ENCODE data around the gene SERTAD2.
A peak's percentile ranks its signal among the peaks of the same experiment; 100 is the strongest.

The SERTAD2 gene

DNA sequence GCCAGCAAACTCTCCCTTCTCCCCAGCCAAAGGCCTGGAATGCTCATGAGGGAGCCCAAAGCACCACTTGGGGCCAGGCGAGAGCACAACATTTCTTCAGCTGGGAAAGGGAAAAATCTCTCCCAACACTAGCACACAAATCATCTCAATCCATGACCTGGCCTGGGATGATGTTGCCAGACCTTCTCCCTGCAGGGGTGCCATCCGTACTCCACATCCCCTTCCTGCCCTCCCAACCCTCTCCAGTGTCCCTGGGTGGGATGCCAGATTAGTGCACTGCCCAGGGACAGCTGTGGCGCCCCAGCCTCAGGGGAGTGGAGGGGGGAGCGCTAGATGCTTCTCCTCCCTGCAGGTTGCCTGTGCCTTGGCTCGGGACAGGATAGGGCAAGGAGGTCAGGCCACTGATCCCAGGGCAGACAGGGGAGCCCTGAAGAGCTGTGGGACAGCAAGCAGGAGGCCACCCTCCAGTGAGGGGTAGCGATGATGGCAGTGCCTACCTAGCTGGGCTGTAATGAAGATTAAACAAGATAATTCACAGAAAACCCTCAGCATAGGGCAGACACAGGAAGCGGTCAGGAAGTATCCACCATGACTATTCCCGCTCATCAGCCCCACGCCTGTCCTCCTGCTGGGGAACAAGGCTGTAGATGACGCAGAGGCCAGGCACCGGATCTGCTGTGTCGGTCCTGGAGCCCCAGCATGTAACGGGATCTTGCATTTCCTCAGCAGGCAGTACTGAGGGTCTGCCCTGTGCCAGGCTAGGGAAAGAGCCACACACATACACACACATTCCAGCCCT is 31.1 kb downstream of the SERTAD2 start:
- TF ChIP-seq SIN3A (IDR thresholded peaks at IDR 0.05; ENCODE audit: borderline replicate concordance, insufficient read depth, low read length) (no peak), FOXP2 (optimal IDR thresholded peaks at IDR 0.05; ENCODE audit: borderline replicate concordance, extremely low read depth, extremely low read length, insufficient read depth) (peak; percentile 94), TAF1 (IDR thresholded peaks at IDR 0.05; ENCODE audit: borderline replicate concordance, insufficient read depth, low read length) (peak; percentile 20; the same call in 1 of the 2 replicates), POLR2AphosphoS5 (IDR thresholded peaks at IDR 0.05; ENCODE audit: low read depth, low read length) (no peak)
- TF ChIP-seq, protein P1, sequence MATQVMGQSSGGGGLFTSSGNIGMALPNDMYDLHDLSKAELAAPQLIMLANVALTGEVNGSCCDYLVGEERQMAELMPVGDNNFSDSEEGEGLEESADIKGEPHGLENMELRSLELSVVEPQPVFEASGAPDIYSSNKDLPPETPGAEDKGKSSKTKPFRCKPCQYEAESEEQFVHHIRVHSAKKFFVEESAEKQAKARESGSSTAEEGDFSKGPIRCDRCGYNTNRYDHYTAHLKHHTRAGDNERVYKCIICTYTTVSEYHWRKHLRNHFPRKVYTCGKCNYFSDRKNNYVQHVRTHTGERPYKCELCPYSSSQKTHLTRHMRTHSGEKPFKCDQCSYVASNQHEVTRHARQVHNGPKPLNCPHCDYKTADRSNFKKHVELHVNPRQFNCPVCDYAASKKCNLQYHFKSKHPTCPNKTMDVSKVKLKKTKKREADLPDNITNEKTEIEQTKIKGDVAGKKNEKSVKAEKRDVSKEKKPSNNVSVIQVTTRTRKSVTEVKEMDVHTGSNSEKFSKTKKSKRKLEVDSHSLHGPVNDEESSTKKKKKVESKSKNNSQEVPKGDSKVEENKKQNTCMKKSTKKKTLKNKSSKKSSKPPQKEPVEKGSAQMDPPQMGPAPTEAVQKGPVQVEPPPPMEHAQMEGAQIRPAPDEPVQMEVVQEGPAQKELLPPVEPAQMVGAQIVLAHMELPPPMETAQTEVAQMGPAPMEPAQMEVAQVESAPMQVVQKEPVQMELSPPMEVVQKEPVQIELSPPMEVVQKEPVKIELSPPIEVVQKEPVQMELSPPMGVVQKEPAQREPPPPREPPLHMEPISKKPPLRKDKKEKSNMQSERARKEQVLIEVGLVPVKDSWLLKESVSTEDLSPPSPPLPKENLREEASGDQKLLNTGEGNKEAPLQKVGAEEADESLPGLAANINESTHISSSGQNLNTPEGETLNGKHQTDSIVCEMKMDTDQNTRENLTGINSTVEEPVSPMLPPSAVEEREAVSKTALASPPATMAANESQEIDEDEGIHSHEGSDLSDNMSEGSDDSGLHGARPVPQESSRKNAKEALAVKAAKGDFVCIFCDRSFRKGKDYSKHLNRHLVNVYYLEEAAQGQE (IDR thresholded peaks at IDR 0.05; ENCODE audit: insufficient read depth in 1 of 2, low read depth in 2 of 2, low read length in 2 of 2) = 0 out of 4 replicates have a peak, but pooled peaks of 1 of the 2 experiments have one; percentile 28

DNA sequence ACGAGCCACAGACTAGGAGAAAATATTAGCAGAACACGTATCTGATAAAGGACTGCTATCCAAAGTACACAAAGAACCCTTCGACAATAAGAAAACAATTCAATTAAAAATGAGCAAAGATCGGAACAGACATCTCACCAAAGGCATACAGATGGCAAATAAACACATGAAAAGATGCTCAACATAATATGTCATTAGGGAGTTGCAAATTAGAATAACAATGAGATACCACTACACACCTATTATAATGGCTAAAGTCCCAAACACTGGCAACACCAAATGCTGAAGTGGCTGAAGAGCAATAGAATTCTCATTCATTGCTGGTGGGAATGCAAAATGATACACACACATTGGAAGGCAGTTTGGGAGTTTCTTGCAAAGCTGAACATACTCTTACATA is 33.1 kb downstream of the SERTAD2 start:
- TF ChIP-seq SIN3A (IDR thresholded peaks at IDR 0.05; ENCODE audit: borderline replicate concordance, insufficient read depth, low read length) = no peak
- no peak for TF ChIP-seq TAF1 (IDR thresholded peaks at IDR 0.05; ENCODE audit: borderline replicate concordance, insufficient read depth, low read length)
- TF ChIP-seq FOXP2 (optimal IDR thresholded peaks at IDR 0.05; ENCODE audit: borderline replicate concordance, extremely low read depth, extremely low read length, insufficient read depth) = no peak
- TF ChIP-seq, protein P1 (IDR thresholded peaks at IDR 0.05; ENCODE audit: insufficient read depth in 1 of 2, low read depth in 2 of 2, low read length in 2 of 2) = no peak
- no peak for TF ChIP-seq POLR2AphosphoS5 (IDR thresholded peaks at IDR 0.05; ENCODE audit: low read depth, low read length)

DNA sequence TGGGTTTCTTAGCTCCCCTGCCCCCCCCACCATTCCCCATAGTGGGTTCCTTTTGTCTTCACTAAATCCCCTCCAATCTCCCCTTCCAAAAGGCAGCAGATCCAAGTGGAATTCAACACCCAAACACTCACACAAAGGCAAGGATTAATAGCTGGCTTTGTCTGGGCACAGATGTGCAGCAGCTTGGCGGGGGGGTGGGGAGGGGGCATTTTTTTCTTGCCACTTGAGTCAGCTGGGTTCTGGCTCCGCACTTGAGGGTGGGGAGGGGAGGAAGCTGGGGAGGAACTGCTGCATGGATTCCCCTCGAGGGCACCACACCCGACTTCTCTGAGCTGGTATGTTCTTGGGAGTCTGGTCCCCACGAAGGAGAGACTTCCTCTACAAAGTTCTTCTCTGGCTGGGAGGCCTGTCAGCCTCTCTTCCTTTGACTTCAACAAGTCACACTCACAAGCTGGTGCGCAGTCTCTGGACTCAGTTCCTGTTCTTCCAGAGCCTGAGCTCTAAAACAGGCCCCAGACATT is 36.0 kb downstream of the SERTAD2 start:
- no peak for TF ChIP-seq POLR2AphosphoS5 (IDR thresholded peaks at IDR 0.05; ENCODE audit: low read depth, low read length)
- no peak for TF ChIP-seq TAF1 (IDR thresholded peaks at IDR 0.05; ENCODE audit: borderline replicate concordance, insufficient read depth, low read length)
- TF ChIP-seq, protein P1 (IDR thresholded peaks at IDR 0.05; ENCODE audit: insufficient read depth in 1 of 2, low read depth in 2 of 2, low read length in 2 of 2) = no peak
- TF ChIP-seq FOXP2 (optimal IDR thresholded peaks at IDR 0.05; ENCODE audit: borderline replicate concordance, extremely low read depth, extremely low read length, insufficient read depth) = no peak
- no peak for TF ChIP-seq SIN3A (IDR thresholded peaks at IDR 0.05; ENCODE audit: borderline replicate concordance, insufficient read depth, low read length)

DNA sequence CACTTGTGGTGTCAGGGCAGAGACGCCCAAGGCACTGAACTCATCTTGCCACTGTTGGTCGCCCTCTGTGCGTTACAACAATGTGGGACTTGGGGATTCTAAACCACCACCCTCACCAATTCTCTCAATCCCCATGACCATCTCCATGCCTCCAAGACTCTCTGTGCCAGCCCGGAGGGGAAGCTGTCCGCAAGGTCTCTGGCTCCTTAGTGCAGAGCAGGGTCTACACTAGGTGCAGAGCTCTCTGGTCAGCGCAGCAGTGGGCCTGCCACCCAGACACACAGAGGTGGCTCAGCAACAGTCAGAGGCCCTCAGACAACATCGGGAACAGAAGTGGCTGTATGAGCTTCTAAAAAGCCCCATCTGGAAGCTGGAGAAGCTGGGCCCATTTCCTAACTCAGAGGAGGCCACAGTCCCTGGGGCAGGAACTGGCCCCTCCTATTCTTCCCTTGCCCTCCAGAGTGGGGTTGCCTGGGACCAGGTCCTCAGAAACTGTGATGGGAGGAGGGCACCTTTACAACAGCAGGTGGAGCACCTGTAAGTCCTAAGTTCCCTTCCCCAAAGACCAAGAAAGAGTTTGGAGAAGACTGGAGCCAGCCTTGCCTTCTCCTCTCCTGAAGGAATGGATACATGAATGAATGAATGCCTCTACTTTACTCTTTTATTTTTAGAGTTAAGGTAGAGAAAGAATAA is 37.7 kb downstream of the SERTAD2 start:
- TF ChIP-seq SIN3A (IDR thresholded peaks at IDR 0.05; ENCODE audit: borderline replicate concordance, insufficient read depth, low read length) (no peak), FOXP2 (optimal IDR thresholded peaks at IDR 0.05; ENCODE audit: borderline replicate concordance, extremely low read depth, extremely low read length, insufficient read depth) (no peak), POLR2AphosphoS5 (IDR thresholded peaks at IDR 0.05; ENCODE audit: low read depth, low read length) (no peak), TAF1 (IDR thresholded peaks at IDR 0.05; ENCODE audit: borderline replicate concordance, insufficient read depth, low read length) (no peak)
- TF ChIP-seq, protein P1 (IDR thresholded peaks at IDR 0.05; ENCODE audit: insufficient read depth in 1 of 2, low read depth in 2 of 2, low read length in 2 of 2) = no peak

Data from PFSK-1 (cell line).